ENCODE results near the gene L1TD1. TPM values are rescaled to one million over a fixed set of nuclear protein-coding genes. Genes with fewer than 3 reads are reported as not detected.
"Not testable (repeated sequence)": the region's sequence is repeated elsewhere in the genome, so short reads cannot be mapped to it uniquely, and the experiment has no call there.

The L1TD1 gene, protein sequence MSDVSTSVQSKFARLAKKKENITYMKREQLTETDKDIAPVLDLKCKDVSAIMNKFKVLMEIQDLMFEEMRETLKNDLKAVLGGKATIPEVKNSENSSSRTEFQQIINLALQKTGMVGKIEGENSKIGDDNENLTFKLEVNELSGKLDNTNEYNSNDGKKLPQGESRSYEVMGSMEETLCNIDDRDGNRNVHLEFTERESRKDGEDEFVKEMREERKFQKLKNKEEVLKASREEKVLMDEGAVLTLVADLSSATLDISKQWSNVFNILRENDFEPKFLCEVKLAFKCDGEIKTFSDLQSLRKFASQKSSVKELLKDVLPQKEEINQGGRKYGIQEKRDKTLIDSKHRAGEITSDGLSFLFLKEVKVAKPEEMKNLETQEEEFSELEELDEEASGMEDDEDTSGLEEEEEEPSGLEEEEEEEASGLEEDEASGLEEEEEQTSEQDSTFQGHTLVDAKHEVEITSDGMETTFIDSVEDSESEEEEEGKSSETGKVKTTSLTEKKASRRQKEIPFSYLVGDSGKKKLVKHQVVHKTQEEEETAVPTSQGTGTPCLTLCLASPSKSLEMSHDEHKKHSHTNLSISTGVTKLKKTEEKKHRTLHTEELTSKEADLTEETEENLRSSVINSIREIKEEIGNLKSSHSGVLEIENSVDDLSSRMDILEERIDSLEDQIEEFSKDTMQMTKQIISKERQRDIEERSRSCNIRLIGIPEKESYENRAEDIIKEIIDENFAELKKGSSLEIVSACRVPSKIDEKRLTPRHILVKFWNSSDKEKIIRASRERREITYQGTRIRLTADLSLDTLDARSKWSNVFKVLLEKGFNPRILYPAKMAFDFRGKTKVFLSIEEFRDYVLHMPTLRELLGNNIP
- total RNA-seq (1 to 10 TPM; 8.4 to 9.1 TPM), polyA plus RNA-seq (ENCODE audit: insufficient read depth, low read depth, low replicate concordance) (1.5 TPM)
- long read RNA-seq, donor 1, partial matches to known transcripts: 0 of 4 reads
- long read RNA-seq, donor 1, other reads (novel, unspliced or antisense): 0 of 4 reads
- long read RNA-seq, donor 2, partial matches to known transcripts: 9 of 13 reads
- long read RNA-seq, donor 2, other reads (novel, unspliced or antisense): 0 of 13 reads

DNA sequence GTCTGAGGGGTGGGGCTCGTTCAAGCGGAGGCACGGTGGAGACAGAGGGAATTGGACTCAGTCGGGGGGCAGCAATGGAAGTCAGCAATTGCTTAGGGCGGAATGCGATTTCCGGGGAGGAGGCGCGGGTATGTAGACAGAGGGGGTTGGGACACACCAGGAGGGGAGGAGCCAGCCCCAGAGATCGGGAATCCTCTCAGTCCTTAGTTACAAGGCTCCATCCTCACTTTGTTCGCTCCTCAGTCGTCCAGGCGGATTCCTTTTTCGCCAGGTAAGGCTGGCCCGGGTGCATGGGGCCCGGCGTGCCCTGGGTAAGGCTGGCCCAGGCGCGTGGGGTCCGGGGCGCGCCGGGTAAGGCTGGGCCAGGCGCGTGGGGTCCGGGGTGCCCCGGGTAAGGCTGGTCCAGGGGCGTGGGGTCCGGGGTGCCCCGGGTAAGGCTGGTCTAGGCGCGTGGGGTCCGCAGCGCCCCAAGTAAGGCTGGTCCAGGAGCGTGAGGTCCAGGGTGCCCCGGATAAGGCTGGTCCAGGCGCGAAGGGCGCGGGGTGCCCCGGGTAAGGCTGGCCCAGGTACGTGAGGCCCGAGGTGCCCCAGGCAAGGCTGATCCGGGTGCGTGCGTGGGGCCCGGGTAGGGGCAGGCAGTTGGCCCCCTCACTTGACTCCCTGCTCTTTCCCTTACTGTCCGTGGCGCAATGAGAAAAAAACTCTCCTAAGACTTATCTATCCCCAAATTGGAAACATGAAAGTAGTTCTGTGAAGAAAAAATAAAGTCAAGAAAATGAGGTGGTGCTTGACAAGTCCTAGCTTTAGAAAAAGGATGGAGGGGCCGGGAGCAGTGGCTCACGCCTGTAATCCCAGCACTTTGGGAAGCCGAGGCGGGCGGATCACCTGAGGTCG lies at the start of gene L1TD1:
TSS of gene L1TD1 (plus strand) at position 199 of the 894 bp plus-strand sequence. CDS start 11,780 bp downstream, outside the sequence.
- intact Hi-C loops (cut with DNase I; ENCODE audit: low total_unique reads): no loop called here
- Histone ChIP-seq H3K27me3 (no peaks in the 10 kb centered on the region), H3K4me1 (peaks cover 9% of the 10 kb centered on the region), H3K36me3 (ENCODE audit: low read depth, missing control alignments) (no peaks in the 10 kb centered on the region), H3K4me3 (peak within 1 kb of the TSS; percentile 54 to 60), H3K9me3 (no peaks in the 10 kb centered on the region), H3K27ac (peak within 1 kb of the TSS; percentile 24 to 61)
- DNase-seq: peak; percentile 51
- WGBS, 2 donors: 5 to 8% methylated on average over 36 to 54 of the region's 55 CpGs
- TF ChIP-seq CTCF (IDR thresholded peaks at IDR 0.05) (no peak), POLR2A (IDR thresholded peaks at IDR 0.05) (no peak)

DNA sequence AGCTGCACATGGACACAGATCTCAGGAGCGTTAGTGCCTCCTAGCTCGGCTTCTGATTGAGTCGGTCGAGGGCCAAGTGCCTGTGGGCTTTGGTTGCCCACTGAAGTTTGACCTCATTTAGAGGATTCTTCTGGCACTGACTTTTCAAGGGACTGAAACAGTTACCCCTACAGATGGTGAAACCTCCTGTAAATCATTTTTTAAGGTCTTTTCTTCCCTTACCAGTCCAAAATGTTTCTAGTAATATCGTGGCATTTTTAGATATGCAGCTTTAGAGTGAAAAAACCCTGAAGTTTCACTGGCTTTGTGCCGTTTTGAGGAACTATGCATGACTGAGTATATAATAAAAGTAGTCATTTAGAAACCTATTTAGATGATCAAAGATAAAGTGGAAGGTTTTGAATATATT lies 34.7 kb upstream of the L1TD1 start:
- Histone ChIP-seq H3K27me3 (no peaks in the 10 kb centered on the region), H3K4me3 (no peak overlapping the region), H3K36me3 (ENCODE audit: low read depth, missing control alignments) (no peaks in the 10 kb centered on the region), H3K9me3 (no peaks in the 10 kb centered on the region), H3K27ac (no peak overlapping the region), H3K4me1 (no peaks in the 10 kb centered on the region)
- 89 to 93% methylated on average over 6 of the region's 6 CpGs for WGBS, 2 donors
- TF ChIP-seq POLR2A (IDR thresholded peaks at IDR 0.05): no peak
- intact Hi-C loops (cut with DNase I; ENCODE audit: low total_unique reads): no loop called here
- no peak for DNase-seq

- Histone ChIP-seq H3K27ac (no peak overlapping the region), H3K4me1 (no peaks in the 10 kb centered on the region), H3K36me3 (ENCODE audit: low read depth, missing control alignments) (no peaks in the 10 kb centered on the region), H3K4me3 (no peak overlapping the region), H3K27me3 (no peaks in the 10 kb centered on the region), H3K9me3 (no peaks in the 10 kb centered on the region)
- WGBS, 2 donors: 93 to 96% methylated on average over 1 of the region's 1 CpG
- intact Hi-C loops (cut with DNase I; ENCODE audit: low total_unique reads): no loop called here
- DNase-seq: no peak
- no peak for TF ChIP-seq CTCF (IDR thresholded peaks at IDR 0.05)
- no peak for TF ChIP-seq POLR2A (IDR thresholded peaks at IDR 0.05)
Measured at GRCh38 chr1:62161711-62162110, 32.9 kb upstream of the L1TD1 start.

DNA sequence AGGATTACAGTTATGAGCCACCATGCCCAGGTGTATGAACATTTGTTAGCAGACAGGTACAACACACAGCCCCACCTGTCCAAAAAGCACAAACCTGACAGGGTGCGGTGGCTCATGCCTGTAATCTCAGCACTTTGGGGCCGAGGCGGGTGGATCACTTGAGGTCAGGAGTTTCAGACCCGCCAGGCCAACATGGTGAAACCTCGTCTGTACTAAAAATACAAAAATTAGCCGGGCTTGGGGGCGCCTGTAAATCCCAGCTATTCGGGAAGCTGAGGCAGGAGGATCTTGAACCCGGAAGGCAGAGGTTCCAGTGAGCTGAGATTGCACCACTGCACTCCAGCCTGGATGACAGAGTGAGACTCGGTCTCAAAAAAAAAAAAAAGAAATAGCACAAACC lies 24.3 kb upstream of the L1TD1 start:
- not testable (repeated sequence) for H3K27ac ChIP-seq; H3K9me3 ChIP-seq; H3K27me3 ChIP-seq; DNase-seq; H3K4me3 ChIP-seq; H3K36me3 ChIP-seq (ENCODE audit: low read depth, missing control alignments); H3K4me1 ChIP-seq
- 88 to 89% methylated on average over 10 of the region's 10 CpGs for WGBS, 2 donors
- intact Hi-C loops (cut with DNase I; ENCODE audit: low total_unique reads): loop anchor here (5.0 kb wide), 1 partner anchor 237 kb away; no protein-coding TSS in a partner anchor

- H3K36me3 ChIP-seq (ENCODE audit: low read depth, missing control alignments): no peaks in the 10 kb centered on the region
- TF ChIP-seq POLR2A (IDR thresholded peaks at IDR 0.05): no peak
- peak; percentile 63 to 78 (median 71) for TF ChIP-seq CTCF (IDR thresholded peaks at IDR 0.05)
- no peaks in the 10 kb centered on the region for H3K4me1 ChIP-seq
- H3K27me3 ChIP-seq: no peaks in the 10 kb centered on the region
- no peak overlapping the region for H3K27ac ChIP-seq
- H3K9me3 ChIP-seq: no peaks in the 10 kb centered on the region
- no peak overlapping the region for H3K4me3 ChIP-seq
- peak; percentile 65 for DNase-seq
- intact Hi-C loops (cut with DNase I; ENCODE audit: low total_unique reads): no loop called here
- WGBS, 2 donors: 63 to 67% methylated on average over 9 of the region's 9 CpGs
Measured at GRCh38 chr1:62175568-62176179, 19.0 kb upstream of the L1TD1 start.

Data from testis (tissue), 5 donors.